Neural cell (in vitro differentiated cells): ENCODE data around the gene ITK. TPM values are rescaled to one million over a fixed set of nuclear protein-coding genes. Genes with fewer than 3 reads are reported as not detected.
"Not testable (repeated sequence)": the region's sequence is repeated elsewhere in the genome, so short reads cannot be mapped to it uniquely, and the experiment has no call there.

Experiments
- H2AFZ ChIP-seq: fragments of 200-600, 300-800 bp; sonication (generic), shearing (Covaris generic); 2 replicates; pipeline ENCODE4 v1.6.0; 2014; ENCODE audit warnings: low read depth, mild to moderate bottlenecking, antibody characterized with exemption, low read length, moderate library complexity
- H3F3A ChIP-seq: fragments of 200-600 bp; shearing (Covaris generic); 2 replicates; pipeline ENCODE4 v1.6.1; 2016; ENCODE audit warnings: mild to moderate bottlenecking, moderate library complexity, mixed read lengths, antibody characterized with exemption, low read length; ENCODE audit not compliant: insufficient read depth, poor library complexity, severe bottlenecking
- H3K27ac ChIP-seq: fragments of 200-600, 300-800 bp; sonication (generic), shearing (Covaris generic); 2 replicates; pipeline ENCODE4 v1.5.1; 2014; ENCODE audit warnings: mild to moderate bottlenecking, low read length, moderate library complexity
- H3K27me3 ChIP-seq: fragments of 300-800, 200-600 bp; sonication (generic), shearing (Covaris generic); 2 replicates; pipeline ENCODE4 v1.6.0; 2014; ENCODE audit warnings: mild to moderate bottlenecking, low read depth, low read length, moderate library complexity; ENCODE audit not compliant: insufficient read depth
- H3K36me3 ChIP-seq: fragments of 300-800, 200-600 bp; sonication (generic), shearing (Covaris generic); 2 replicates; pipeline ENCODE4 v1.5.1; 2014; ENCODE audit warnings: mild to moderate bottlenecking, antibody characterized with exemption, low read length, moderate library complexity; ENCODE audit not compliant: insufficient read depth
- H3K4me2 ChIP-seq: fragments of 300-800, 200-600 bp; sonication (generic), shearing (Covaris generic); 2 replicates; pipeline ENCODE4 v1.6.0; 2014; ENCODE audit warnings: mild to moderate bottlenecking, low read length
- H3K4me3 ChIP-seq: fragments of 300-800, 200-600 bp; sonication (generic), shearing (Covaris generic); 2 replicates; pipeline ENCODE4 v1.5.1; 2014; ENCODE audit warnings: mild to moderate bottlenecking, low read length, moderate library complexity
- H3K79me2 ChIP-seq: fragments of 200-600 bp; shearing (Covaris generic); replicated peaks from 2 replicates; pipeline ENCODE4 v1.6.0; 2014; ENCODE audit warnings: mild to moderate bottlenecking, low read length, moderate library complexity; ENCODE audit not compliant: insufficient read depth
- H3K9ac ChIP-seq: fragments of 300-800, 200-600 bp; sonication (generic), shearing (Covaris generic); 2 replicates; pipeline ENCODE4 v1.6.1; 2016; ENCODE audit warnings: mild to moderate bottlenecking, low read length, mixed read lengths
- H3K9me2 ChIP-seq: fragments of 200-600 bp; shearing (Covaris generic); 2 replicates; pipeline ENCODE4 v1.6.1; 2016; ENCODE audit warnings: mild to moderate bottlenecking, low read length, mixed read lengths; ENCODE audit not compliant: insufficient read depth
- H3K9me3 ChIP-seq: fragments of 200-600, 300-800 bp; sonication (generic), shearing (Covaris generic); 2 replicates; pipeline ENCODE4 v1.6.1; 2016; ENCODE audit warnings: mild to moderate bottlenecking, mixed run types, low read length, moderate library complexity, mixed read lengths
- H4K20me1 ChIP-seq: fragments of 200-600 bp; shearing (Covaris generic); 2 replicates; pipeline ENCODE4 v1.6.1; 2016; ENCODE audit warnings: mild to moderate bottlenecking, mixed run types; ENCODE audit not compliant: insufficient read depth
- EP300 ChIP-seq: fragments of 450-650 bp; conservative IDR thresholded peaks from 2 replicates; pipeline ENCODE4 v1.6.1; 2014; ENCODE audit warnings: antibody characterized with exemption, mild to moderate bottlenecking, moderate library complexity; ENCODE audit not compliant: poor library complexity, severe bottlenecking
- EZH2 ChIP-seq: fragments of 200-600, 300-800 bp; shearing (Covaris generic), sonication (generic); IDR thresholded peaks from 2 replicates; pipeline ENCODE4 v1.6.1; 2014; ENCODE audit warnings: antibody characterized with exemption, low read length, borderline replicate concordance, mild to moderate bottlenecking; ENCODE audit not compliant: insufficient read depth, poor library complexity, severe bottlenecking
- MXI1 ChIP-seq: fragments of 450-650 bp; conservative IDR thresholded peaks from 2 replicates; pipeline ENCODE4 v1.6.1; 2014; ENCODE audit warnings: antibody characterized with exemption, mild to moderate bottlenecking; ENCODE audit not compliant: poor library complexity, severe bottlenecking
- POLR2AphosphoS5 ChIP-seq: IDR thresholded peaks from 2 replicates; pipeline ENCODE4 v1.6.1; 2012
- RAD21 ChIP-seq: fragments of 450-650 bp; conservative IDR thresholded peaks from 2 replicates; pipeline ENCODE4 v1.6.1; 2014; ENCODE audit warnings: antibody characterized with exemption, mild to moderate bottlenecking, moderate library complexity
- SMC3 ChIP-seq: fragments of 450-650 bp; conservative IDR thresholded peaks from 2 replicates; pipeline ENCODE4 v1.6.1; 2014; ENCODE audit warnings: antibody characterized with exemption, mild to moderate bottlenecking, moderate library complexity; ENCODE audit not compliant: poor library complexity
- TAF1 ChIP-seq: IDR thresholded peaks from 2 replicates; pipeline ENCODE4 v1.6.1; 2012; ENCODE audit warnings: low read depth
- polyA plus RNA-seq: library from polyadenylated mRNA; depleted of rRNA; stranded (reverse); fragments of >200 nt; gene quantifications from 2 replicates; pipeline ENCODE4 v1.2.3, GENCODE V29; 2014
- TF ChIP-seq, protein P1 (sequence below): fragments of 450-650 bp; IDR thresholded peaks from 2 replicates; pipeline ENCODE4 v1.5.1; 2014; ENCODE audit warnings: antibody characterized with exemption, mild to moderate bottlenecking, moderate library complexity; ENCODE audit not compliant: poor library complexity, severe bottlenecking
- TF ChIP-seq, protein P2 (sequence below): IDR thresholded peaks from 2 replicates; pipeline ENCODE4 v1.6.1; 2012; ENCODE audit warnings: borderline replicate concordance

ITK gene
- polyA plus RNA-seq, 1 donor from 2014 or later: not detected

DNA sequence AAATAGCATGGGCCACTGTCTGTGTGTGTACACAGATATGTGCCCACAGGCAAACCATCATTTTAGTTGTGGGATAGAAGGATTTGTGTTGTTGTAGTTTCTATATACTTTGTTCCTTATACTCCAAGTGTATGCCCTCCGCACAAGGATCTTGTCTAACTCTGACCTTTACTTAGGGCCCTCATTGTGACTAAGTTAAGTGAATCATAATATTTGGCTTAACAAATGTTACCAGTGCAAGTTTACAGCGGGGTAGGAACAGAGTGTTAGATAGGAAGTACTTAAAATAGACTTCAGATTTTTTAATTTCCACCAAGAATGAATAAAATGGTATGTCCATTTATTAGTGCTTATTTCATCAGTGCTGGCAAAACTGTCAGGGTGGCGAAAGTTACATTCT, 55.8 kb downstream of the ITK start:
- no peak overlapping the region for H3K27ac ChIP-seq
- no peaks in the 10 kb centered on the region for H3K9me3 ChIP-seq
- H3K4me2 ChIP-seq: no peak overlapping the region
- no peak overlapping the region for H3K9ac ChIP-seq
- no peak overlapping the region for H2AFZ ChIP-seq
- no peak overlapping the region for H3K4me3 ChIP-seq
- no peaks in the 10 kb centered on the region for H3F3A ChIP-seq
- no peaks in the 10 kb centered on the region for H3K36me3 ChIP-seq
- TF ChIP-seq POLR2AphosphoS5: no peak
- TF ChIP-seq, protein P1, sequence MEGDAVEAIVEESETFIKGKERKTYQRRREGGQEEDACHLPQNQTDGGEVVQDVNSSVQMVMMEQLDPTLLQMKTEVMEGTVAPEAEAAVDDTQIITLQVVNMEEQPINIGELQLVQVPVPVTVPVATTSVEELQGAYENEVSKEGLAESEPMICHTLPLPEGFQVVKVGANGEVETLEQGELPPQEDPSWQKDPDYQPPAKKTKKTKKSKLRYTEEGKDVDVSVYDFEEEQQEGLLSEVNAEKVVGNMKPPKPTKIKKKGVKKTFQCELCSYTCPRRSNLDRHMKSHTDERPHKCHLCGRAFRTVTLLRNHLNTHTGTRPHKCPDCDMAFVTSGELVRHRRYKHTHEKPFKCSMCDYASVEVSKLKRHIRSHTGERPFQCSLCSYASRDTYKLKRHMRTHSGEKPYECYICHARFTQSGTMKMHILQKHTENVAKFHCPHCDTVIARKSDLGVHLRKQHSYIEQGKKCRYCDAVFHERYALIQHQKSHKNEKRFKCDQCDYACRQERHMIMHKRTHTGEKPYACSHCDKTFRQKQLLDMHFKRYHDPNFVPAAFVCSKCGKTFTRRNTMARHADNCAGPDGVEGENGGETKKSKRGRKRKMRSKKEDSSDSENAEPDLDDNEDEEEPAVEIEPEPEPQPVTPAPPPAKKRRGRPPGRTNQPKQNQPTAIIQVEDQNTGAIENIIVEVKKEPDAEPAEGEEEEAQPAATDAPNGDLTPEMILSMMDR: no peak
- no peak for TF ChIP-seq RAD21
- TF ChIP-seq MXI1: no peak
- TF ChIP-seq, protein P2, sequence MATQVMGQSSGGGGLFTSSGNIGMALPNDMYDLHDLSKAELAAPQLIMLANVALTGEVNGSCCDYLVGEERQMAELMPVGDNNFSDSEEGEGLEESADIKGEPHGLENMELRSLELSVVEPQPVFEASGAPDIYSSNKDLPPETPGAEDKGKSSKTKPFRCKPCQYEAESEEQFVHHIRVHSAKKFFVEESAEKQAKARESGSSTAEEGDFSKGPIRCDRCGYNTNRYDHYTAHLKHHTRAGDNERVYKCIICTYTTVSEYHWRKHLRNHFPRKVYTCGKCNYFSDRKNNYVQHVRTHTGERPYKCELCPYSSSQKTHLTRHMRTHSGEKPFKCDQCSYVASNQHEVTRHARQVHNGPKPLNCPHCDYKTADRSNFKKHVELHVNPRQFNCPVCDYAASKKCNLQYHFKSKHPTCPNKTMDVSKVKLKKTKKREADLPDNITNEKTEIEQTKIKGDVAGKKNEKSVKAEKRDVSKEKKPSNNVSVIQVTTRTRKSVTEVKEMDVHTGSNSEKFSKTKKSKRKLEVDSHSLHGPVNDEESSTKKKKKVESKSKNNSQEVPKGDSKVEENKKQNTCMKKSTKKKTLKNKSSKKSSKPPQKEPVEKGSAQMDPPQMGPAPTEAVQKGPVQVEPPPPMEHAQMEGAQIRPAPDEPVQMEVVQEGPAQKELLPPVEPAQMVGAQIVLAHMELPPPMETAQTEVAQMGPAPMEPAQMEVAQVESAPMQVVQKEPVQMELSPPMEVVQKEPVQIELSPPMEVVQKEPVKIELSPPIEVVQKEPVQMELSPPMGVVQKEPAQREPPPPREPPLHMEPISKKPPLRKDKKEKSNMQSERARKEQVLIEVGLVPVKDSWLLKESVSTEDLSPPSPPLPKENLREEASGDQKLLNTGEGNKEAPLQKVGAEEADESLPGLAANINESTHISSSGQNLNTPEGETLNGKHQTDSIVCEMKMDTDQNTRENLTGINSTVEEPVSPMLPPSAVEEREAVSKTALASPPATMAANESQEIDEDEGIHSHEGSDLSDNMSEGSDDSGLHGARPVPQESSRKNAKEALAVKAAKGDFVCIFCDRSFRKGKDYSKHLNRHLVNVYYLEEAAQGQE: no peak
- no peak for TF ChIP-seq EP300
- no peak for TF ChIP-seq EZH2
- no peak for TF ChIP-seq SMC3
- TF ChIP-seq TAF1: no peak
- no peaks in the 10 kb centered on the region for H3K27me3 ChIP-seq
- no peaks in the 10 kb centered on the region for H3K9me2 ChIP-seq
- no peaks in the 10 kb centered on the region for H3K79me2 ChIP-seq
- no peaks in the 10 kb centered on the region for H4K20me1 ChIP-seq

DNA sequence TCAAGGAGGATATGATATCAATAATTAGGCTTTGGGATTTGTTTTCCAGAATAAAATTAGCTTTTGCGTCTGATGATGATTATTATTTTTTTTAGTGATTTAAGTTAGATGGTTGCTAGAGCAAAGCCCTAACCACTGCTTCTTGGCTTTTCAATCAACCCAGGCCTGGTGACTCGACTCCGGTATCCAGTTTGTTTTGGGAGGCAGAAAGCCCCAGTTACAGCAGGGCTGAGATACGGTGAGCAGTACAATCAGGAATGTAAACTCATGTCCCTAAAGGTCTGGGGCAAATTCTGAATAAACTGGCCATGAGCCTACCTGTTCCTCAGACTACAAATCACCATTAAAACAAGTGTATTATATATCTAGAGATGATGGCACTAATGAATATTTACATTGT, 60.8 kb downstream of the ITK start:
- TF ChIP-seq EP300: no peak
- no peak for TF ChIP-seq SMC3
- TF ChIP-seq, protein P1: no peak
- TF ChIP-seq TAF1: no peak
- TF ChIP-seq RAD21: no peak
- no peak for TF ChIP-seq POLR2AphosphoS5
- no peak for TF ChIP-seq MXI1
- TF ChIP-seq, protein P2: no peak
- no peak for TF ChIP-seq EZH2
- H2AFZ ChIP-seq: no peak overlapping the region
- H3K79me2 ChIP-seq: no peaks in the 10 kb centered on the region

DNA sequence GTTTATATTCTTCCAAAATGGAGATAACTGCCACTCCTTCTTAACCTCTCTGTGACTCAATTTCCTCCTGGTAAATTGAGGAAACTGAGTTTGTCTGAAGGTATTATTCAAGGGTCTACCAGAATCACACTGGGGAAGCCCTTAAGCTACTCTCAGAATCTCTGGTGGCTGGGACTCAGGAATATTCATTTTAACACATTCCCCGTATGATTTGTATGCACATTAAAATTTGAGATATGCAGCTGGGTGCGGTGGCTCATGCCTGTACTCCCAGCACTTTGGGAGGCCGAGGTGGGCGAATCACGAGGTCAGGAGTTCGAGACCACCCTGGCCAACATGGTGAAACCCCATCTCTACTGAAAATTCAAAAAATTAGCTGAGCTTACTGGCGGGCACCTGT, 64.1 kb downstream of the ITK start:
- H3F3A ChIP-seq, H3K79me2 ChIP-seq, H3K9me3 ChIP-seq, H3K27me3 ChIP-seq, H3K27ac ChIP-seq, H3K4me3 ChIP-seq, H3K4me2 ChIP-seq, H2AFZ ChIP-seq, H4K20me1 ChIP-seq, H3K9ac ChIP-seq, H3K9me2 ChIP-seq, H3K36me3 ChIP-seq: not testable (repeated sequence)

More for the DNA sequence above, 60.8 kb downstream of the ITK start:
- no peak overlapping the region for H3K9ac ChIP-seq
- no peaks in the 10 kb centered on the region for H3K9me2 ChIP-seq
- no peak overlapping the region for H3K27ac ChIP-seq
- no peak overlapping the region for H3K4me3 ChIP-seq
- no peaks in the 10 kb centered on the region for H3K9me3 ChIP-seq
- H3F3A ChIP-seq: no peaks in the 10 kb centered on the region
- no peaks in the 10 kb centered on the region for H3K36me3 ChIP-seq
- no peaks in the 10 kb centered on the region for H4K20me1 ChIP-seq
- H3K27me3 ChIP-seq: no peaks in the 10 kb centered on the region
- no peak overlapping the region for H3K4me2 ChIP-seq
